T-helper 2 cell (primary cell): ENCODE measurements around the gene LPCAT1.
"Not testable (repeated sequence)": the region's sequence is repeated elsewhere in the genome, so short reads cannot be mapped to it uniquely, and the experiment has no call there.

Experiments
- DNase-seq, 5 experiments: peaks; one replicate each; pipeline versions ENCODE4 v3.0.0 to v3.0.0-alpha.2; 2012 to 2022

The LPCAT1 gene

GRCh38 chr5:1442222-1443145 lies 81.3 kb downstream of the LPCAT1 start:
- no peak for DNase-seq

GRCh38 chr5:1441166-1441865 lies 82.4 kb downstream of the LPCAT1 start:
- DNase-seq = no peak

- no peak for DNase-seq
Measured at GRCh38 chr5:1440098-1440493, 83.7 kb downstream of the LPCAT1 start.

- DNase-seq = no peak
Measured at GRCh38 chr5:1439388-1440097, 84.2 kb downstream of the LPCAT1 start.

- DNase-seq = no peak
Measured at GRCh38 chr5:1438871-1439270, 84.9 kb downstream of the LPCAT1 start.

GRCh38 chr5:1437876-1438559 lies 85.7 kb downstream of the LPCAT1 start:
- no peak for DNase-seq

GRCh38 chr5:1437226-1437829 lies 86.4 kb downstream of the LPCAT1 start:
- no peak for DNase-seq

GRCh38 chr5:1436681-1437080 lies 87.1 kb downstream of the LPCAT1 start:
- no peak for DNase-seq

- no peak for DNase-seq
Measured at GRCh38 chr5:1436036-1436435, 87.7 kb downstream of the LPCAT1 start.

GRCh38 chr5:1435369-1435768 lies 88.4 kb downstream of the LPCAT1 start:
- no peak for DNase-seq

GRCh38 chr5:1432296-1432695 lies 91.5 kb downstream of the LPCAT1 start:
- DNase-seq = no peak

- no peak for DNase-seq
Measured at GRCh38 chr5:1431896-1432295, 91.9 kb downstream of the LPCAT1 start.

- no peak for DNase-seq
Measured at GRCh38 chr5:1431021-1431811, 92.5 kb downstream of the LPCAT1 start.

GRCh38 chr5:1430121-1430795 lies 93.5 kb downstream of the LPCAT1 start:
- DNase-seq = no peak

GRCh38 chr5:1429496-1429895 lies 94.3 kb downstream of the LPCAT1 start:
- DNase-seq = no peak

GRCh38 chr5:1429066-1429465 lies 94.7 kb downstream of the LPCAT1 start:
- DNase-seq = no peak

GRCh38 chr5:1428107-1428506 lies 95.7 kb downstream of the LPCAT1 start:
- no peak for DNase-seq

- DNase-seq = no peak
Measured at GRCh38 chr5:1424716-1425115, 99.0 kb downstream of the LPCAT1 start.

- DNase-seq = no peak
Measured at GRCh38 chr5:1423901-1424603, 99.7 kb downstream of the LPCAT1 start.

GRCh38 chr5:1422522-1422921 lies 101.2 kb downstream of the LPCAT1 start:
- not testable (repeated sequence) for DNase-seq
